RWPE1 (cell line): Measurements from ENCODE around the gene WDR18.

Experiments used
- CTCF ChIA-PET: fragments of 350-600 bp; sonication (Branson Sonifier 250); formaldehyde crosslinking; extraction: SDS; loops from one replicate; lab custom pipeline; 2021; lab: Yijun Ruan, JAX
- POLR2A ChIA-PET: fragments of 400-600 bp; formaldehyde crosslinking; extraction: SDS; loops from one replicate; lab custom pipeline; 2020; ENCODE audit warnings: antibody characterized with exemption; ENCODE audit not compliant: low non-redundant PET; lab: Yijun Ruan, JAX
- DNase-seq: peaks from one replicate; pipeline ENCODE4 v3.0.0; 2012; ENCODE audit warnings: low spot score
- H3K27ac ChIP-seq: fragments of 450-650 bp; 2 replicates; pipeline ENCODE4 v1.5.1; 2017
- TF ChIP-seq, protein P1 (sequence below): fragments of 450-650 bp; conservative IDR thresholded peaks from 2 replicates; pipeline ENCODE4 v1.5.1; 2017; ENCODE audit warnings: low read depth, mild to moderate bottlenecking

The WDR18 gene

DNA sequence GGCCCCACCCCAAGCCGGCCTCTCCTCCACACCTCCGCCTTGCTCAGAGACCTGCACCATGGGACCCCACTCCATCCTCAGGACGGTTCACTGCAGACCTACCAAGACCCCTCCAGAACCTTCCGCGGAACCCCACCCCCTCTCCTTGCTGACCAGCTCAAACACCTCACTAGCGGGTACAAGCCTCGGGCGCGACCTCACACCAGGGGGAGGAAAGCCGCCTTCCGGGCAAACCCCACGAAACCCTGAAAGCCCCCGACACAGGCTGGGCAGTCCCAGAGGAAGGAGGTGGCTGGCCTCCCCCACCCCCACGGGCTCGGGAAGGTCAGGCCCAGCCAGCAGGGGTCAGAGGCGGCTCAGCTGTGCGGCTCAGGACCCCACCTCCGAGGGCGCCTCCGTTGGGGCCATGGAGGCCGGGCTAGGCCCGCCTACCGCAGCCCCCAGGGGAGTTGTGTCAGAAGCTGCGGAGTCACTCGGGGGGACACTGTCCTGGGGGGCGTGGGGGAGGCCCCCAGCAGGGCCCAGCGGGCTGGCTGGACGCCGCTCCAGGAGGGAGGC is 25.9 kb downstream of the WDR18 start:
- DNase-seq: no peak
- peak overlapping the region; percentile 12 for H3K27ac ChIP-seq
- TF ChIP-seq, protein P1, sequence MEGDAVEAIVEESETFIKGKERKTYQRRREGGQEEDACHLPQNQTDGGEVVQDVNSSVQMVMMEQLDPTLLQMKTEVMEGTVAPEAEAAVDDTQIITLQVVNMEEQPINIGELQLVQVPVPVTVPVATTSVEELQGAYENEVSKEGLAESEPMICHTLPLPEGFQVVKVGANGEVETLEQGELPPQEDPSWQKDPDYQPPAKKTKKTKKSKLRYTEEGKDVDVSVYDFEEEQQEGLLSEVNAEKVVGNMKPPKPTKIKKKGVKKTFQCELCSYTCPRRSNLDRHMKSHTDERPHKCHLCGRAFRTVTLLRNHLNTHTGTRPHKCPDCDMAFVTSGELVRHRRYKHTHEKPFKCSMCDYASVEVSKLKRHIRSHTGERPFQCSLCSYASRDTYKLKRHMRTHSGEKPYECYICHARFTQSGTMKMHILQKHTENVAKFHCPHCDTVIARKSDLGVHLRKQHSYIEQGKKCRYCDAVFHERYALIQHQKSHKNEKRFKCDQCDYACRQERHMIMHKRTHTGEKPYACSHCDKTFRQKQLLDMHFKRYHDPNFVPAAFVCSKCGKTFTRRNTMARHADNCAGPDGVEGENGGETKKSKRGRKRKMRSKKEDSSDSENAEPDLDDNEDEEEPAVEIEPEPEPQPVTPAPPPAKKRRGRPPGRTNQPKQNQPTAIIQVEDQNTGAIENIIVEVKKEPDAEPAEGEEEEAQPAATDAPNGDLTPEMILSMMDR: no peak
- ChIA-PET POLR2A (interaction anchor here (0.6 kb wide), 1 partner anchor 354 kb away, joined by 3 read pairs; no protein-coding TSS in a partner anchor), CTCF (no interaction called here)

DNA sequence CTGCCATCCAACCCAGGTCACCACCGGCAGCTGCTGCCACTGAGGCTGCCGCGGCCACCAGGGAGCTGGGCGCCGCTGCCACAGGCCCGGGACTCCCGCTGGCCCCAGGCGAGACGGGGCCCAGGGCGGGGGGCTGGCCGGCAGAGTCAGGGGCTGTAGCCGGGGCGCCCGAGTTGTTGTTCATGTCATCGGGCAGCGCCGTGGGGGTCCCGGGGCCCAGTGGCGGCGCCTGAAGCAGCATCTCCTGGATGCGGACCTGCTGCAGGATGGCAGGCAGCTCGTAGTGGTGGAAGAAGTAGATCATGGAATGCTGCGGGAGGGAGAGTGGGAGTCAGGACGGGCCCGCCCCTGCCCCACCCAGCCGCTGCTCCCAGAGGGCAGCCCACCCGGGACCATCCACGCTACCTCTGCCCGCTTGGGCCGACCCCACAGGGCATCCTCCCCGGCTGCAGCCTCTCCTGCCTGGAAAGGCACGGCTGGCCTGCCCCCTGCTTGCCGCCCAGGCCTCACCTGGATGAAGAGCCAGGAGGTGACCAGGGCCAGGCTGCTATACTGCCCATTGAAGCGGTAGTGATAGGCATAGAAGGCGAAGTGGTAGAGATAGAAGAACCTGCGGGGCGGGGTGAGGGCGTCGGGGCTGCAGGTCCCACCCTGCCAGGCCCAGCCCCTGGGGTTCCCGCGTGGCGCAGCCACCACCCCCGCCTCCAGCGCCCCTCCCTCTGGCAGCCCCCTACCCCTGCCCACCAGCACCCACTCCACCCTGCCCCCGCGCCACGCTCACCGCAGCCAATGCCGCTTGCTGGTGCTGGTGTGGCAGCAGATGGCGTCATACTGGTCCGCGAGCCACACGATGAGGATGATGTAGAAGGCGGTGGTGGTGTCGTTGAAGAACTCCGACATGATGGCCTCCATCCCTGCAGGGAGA is 26.7 kb downstream of the WDR18 start:
- TF ChIP-seq, protein P1: no peak
- ChIA-PET POLR2A (interaction anchor here (0.6 kb wide), 1 partner anchor 354 kb away, joined by 3 read pairs; no protein-coding TSS in a partner anchor), CTCF (no interaction called here)
- H3K27ac ChIP-seq: peak overlapping the region; percentile 93; the same call in 1 of the 2 replicates
- no peak for DNase-seq

DNA sequence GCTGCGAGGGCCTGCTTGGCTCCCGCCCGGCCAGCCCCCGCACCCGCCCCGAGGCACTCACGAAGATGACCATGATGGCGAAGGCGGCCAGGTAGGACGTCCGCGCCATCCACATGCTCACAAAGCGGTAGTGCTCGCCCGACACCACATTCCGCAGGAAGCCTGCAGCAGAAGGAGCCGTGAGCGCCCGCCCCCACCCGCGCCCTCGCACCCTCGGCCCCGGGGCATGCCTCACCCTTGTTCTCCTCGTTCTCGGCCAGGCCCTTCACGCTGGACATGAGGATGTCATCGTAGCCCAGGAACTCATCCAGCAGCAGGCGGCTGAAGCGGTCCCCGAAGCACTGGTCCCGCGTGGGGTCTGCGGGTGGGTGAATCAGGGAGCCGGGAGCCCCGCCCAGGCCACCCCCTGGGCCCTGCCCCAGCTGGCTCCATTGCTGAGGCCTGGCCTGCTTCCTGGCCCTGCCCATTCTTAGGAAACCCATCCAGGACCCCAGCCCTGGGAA is 27.7 kb downstream of the WDR18 start:
- POLR2A ChIA-PET: no interaction called here
- TF ChIP-seq, protein P1: no peak

DNA sequence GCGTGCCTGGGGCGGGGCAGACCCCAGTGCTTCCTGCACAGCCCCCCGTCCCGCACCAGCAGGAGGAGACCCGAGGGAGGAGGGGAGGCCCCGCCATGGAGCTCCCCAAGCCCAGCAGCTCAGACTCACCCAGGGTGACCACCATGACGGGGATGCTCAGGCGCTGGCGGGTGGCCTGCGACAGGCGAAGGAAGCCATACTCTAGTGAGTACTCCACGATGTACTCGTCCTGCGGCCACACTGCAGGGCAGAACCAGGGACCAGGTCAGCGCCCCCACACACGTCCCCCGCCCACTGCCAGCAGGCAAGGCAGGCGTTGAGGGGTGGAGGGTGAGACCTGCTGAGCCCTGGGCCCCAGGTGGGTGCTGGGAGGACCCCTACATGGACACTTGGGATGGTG is 28.2 kb downstream of the WDR18 start:
- POLR2A ChIA-PET: no interaction called here

More for the DNA sequence above, 27.7 kb downstream of the WDR18 start:
- CTCF ChIA-PET: no interaction called here
- peak overlapping the region; percentile 93 for H3K27ac ChIP-seq
- DNase-seq: no peak

DNA sequence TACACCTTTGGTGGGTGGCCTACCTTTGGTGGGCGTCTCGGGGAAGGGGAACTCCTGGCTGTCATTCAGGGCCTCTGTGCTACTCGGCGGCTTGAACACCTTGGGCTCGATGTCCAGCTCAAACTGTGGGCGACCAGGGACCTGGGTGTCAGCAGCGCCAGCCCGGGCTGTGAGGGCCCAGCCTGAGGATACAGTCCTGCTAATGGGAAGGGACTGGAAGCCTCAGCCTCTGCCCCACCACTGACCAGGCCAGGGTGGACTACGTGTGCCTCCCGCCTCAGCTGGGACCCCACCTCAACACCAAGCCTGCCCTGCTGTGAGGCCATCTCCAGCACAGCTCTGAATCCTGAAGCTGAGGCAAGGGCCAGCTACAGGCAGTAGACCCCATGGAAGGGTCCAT is 29.1 kb downstream of the WDR18 start:
- DNase-seq: no peak
- H3K27ac ChIP-seq: peak overlapping the region; percentile 93
- TF ChIP-seq, protein P1: no peak
- POLR2A ChIA-PET: no interaction called here
- CTCF ChIA-PET: interaction anchor here (0.5 to 0.8 kb wide), 2 partner anchors 10 to 182 kb away, joined by 3 read pairs; no protein-coding TSS in a partner anchor

More for the DNA sequence above, 28.2 kb downstream of the WDR18 start:
- peak overlapping the region; percentile 93; the same call in 1 of the 2 replicates for H3K27ac ChIP-seq
- CTCF ChIA-PET: interaction anchor here (0.7 to 0.8 kb wide), 2 partner anchors 9 to 169 kb away, joined by 3 read pairs; no protein-coding TSS in a partner anchor
- TF ChIP-seq, protein P1: no peak
- DNase-seq: no peak
